ENCODE data around the gene DAD1.
"Not testable (repeated sequence)": the region's sequence is repeated elsewhere in the genome, so short reads cannot be mapped to it uniquely, and the experiment has no call there.

The DAD1 gene

GRCh38 chr14:22544881-22545420 lies 44.1 kb downstream of the DAD1 start:
- TF ChIP-seq ZFX (IDR thresholded peaks at IDR 0.05; ENCODE audit: borderline replicate concordance), result no peak
- no peak for TF ChIP-seq CTCF (IDR thresholded peaks at IDR 0.05)
- no peak overlapping the region for H3K27ac ChIP-seq

DNA sequence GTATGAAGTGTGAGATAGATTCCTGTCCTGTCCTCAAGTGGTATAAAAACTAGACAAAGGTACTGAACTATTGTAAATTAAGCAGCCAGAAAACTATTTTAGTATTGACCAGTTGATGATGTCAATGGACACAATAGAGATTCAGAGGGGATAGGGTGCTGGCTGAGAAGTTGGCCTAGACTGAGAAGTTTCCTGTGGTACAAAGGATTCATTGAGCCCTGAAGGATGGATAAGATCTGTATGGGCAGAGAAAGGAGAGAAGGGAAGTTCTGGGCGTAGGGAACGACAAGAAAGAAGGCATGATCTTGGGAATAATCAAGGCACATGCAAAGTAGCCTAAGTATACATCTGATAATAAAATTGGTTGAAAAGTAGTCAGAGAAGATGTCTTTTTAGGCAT lies 44.6 kb downstream of the DAD1 start:
- no peak for TF ChIP-seq CTCF (IDR thresholded peaks at IDR 0.05)
- TF ChIP-seq ZFX (IDR thresholded peaks at IDR 0.05; ENCODE audit: borderline replicate concordance), result no peak
- H3K27ac ChIP-seq, result no peak overlapping the region

DNA sequence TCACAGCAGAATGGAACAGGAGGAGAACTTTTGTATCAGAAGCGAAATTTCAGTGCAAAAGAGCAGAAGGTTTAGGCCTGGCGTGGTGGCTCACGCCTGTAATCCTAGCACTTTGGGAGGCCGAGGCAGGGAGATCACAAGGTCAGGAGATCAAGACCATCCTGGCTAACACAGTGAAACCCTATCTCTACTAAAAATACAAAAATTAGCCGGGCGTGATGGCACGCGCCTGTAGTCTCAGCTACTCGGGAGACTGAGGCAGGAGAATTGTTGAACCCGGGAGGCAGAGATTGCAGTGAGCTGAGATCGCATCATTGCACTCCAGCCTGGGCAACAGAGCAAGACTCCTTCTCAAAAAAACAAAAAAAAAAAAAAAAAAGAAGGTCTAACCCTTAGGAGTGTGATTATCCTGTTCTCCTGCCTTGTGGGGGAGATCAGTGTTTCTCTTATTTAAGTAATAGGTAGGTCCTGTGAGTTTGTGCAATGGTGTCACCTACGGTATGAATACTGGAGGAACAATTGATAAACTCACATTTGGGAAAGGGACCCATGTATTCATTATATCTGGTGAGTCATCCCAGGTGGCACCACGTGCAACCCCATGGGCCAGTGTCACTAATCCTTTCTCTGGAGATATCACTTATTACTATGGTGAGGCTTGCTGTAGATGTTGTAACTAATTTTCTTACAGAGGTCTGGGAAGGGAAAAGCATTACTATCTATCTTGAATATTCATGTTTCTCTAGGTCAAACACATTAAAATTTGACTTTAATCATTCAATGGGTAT lies 45.3 kb downstream of the DAD1 start:
- not testable (repeated sequence) for H3K27ac ChIP-seq

DNA sequence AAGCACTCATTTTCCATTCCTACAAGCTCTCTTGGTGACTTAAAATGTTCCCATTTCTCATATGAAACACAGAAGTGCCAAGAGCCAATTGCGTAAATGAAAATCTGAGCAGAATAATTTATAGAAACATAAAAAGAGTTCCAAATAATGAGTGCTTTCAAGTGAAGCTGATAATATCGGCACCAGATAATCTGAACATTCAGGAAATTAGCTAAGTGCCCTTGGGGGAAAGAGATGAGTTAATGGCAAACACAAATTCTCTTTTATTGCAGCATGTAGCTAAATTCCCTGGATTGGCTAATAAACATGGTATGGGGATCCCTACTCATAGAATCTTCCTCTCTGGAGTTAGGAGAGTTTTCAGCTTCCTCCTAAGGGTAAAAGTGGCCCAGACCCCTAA lies 46.7 kb downstream of the DAD1 start:
- TF ChIP-seq CTCF (IDR thresholded peaks at IDR 0.05) (no peak), ZFX (IDR thresholded peaks at IDR 0.05; ENCODE audit: borderline replicate concordance) (no peak)
- H3K27ac ChIP-seq, result no peak overlapping the region

DNA sequence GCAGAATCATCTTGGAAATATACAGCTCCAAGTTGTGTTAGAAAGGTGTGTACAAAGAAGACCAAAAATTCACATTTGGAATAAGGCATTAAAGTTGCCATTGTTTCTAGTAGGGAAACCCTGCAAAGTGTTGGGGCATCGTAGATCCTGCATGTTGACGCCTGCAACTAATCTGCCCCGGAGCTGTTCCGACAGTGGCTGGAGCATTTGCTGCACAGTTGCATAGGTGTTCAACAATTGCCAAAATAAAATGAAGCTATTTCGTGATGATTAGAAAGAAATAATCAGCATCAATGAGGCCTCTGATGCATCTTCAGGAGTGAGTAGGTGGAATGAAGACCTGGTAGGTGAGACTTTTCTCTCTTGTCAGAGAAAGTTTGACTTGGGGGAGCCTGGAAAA lies 47.3 kb downstream of the DAD1 start:
- TF ChIP-seq ZFX (IDR thresholded peaks at IDR 0.05; ENCODE audit: borderline replicate concordance) (no peak), CTCF (IDR thresholded peaks at IDR 0.05) (no peak)

DNA sequence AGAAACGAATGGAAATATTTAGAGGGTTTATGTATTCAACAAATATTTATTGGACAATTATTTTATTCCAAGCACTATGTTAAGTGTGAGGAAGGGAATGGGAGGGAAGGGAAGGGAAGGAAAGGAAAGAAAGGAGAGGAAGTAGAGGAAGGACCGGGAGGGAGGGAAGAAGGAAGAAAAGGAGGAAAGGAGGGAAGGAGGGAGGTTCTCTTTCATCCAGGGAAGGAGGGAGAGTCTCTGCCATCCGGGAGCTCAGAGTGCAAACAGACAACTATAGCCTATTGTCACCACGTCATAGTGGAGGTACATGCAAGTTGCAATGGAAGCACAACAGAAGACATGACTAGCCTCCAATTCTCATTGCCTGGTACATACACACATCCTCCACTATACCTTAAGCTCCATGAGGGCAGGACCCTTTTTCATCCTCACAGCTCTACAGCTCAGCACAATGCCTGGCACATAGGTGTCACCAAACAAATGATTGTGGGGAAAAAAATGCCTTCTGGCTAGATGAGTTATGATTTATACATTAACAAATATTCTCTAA lies 48.1 kb downstream of the DAD1 start:
- no peak overlapping the region for H3K27ac ChIP-seq
- TF ChIP-seq ZFX (IDR thresholded peaks at IDR 0.05; ENCODE audit: borderline replicate concordance) (no peak), CTCF (IDR thresholded peaks at IDR 0.05) (no peak)

More for the DNA sequence above, 47.3 kb downstream of the DAD1 start:
- H3K27ac ChIP-seq, result no peak overlapping the region

- no peak for TF ChIP-seq CTCF (IDR thresholded peaks at IDR 0.05)
- TF ChIP-seq ZFX (IDR thresholded peaks at IDR 0.05; ENCODE audit: borderline replicate concordance), result no peak
- no peak overlapping the region for H3K27ac ChIP-seq
These were observed 48.7 kb downstream of the DAD1 start for GRCh38 chr14:22540293-22540692.

Measured in 22Rv1 (cell line).